PC-9 (cell line): ENCODE measurements around the gene ATP5PO. TPM values are rescaled to one million over a fixed set of nuclear protein-coding genes. Genes with fewer than 3 reads are reported as not detected.

Experiments used
- BruUV-seq: library from RNA; stranded (reverse); fragments of 400-500 nt; replicated peaks from 2 replicates; lab custom pipeline; 2021; lab: Mats Ljungman, UMichigan
- CTCF ChIA-PET: fragments of 300-600 bp; sonication (Branson Sonifier 250); formaldehyde crosslinking; loops from one replicate; lab custom pipeline; 2022; ENCODE audit warnings: antibody characterized with exemption; lab: Charles Lee
- POLR2A ChIA-PET: fragments of 300-600 bp; sonication (Branson Sonifier 250); formaldehyde crosslinking; loops from one replicate; lab custom pipeline; 2022; ENCODE audit warnings: antibody characterized with exemption; ENCODE audit not compliant: unreplicated experiment; lab: Charles Lee
- DNase-seq, 2 experiments: peaks; one replicate each; pipeline versions ENCODE4 v3.0.0 to v3.0.0-alpha.2; 2015 to 2022; ENCODE audit warnings: mixed read lengths in 1 of 2
- H2AFZ ChIP-seq: fragments of 200-600 bp; sonication (generic); 2 replicates; pipeline ENCODE4 v1.8.1; 2017; ENCODE audit warnings: antibody characterized with exemption
- H3F3A ChIP-seq: fragments of 200-600 bp; sonication (generic); 2 replicates; pipeline ENCODE4 v1.8.1; 2017; ENCODE audit warnings: antibody characterized with exemption, mild to moderate bottlenecking, low read depth; ENCODE audit not compliant: insufficient read depth
- H3K27ac ChIP-seq: fragments of 200-600 bp; sonication (generic); 2 replicates; pipeline ENCODE4 v1.6.1; 2016; ENCODE audit warnings: mixed run types
- H3K27me3 ChIP-seq: fragments of 200-600 bp; sonication (generic); 2 replicates; pipeline ENCODE4 v1.6.1; 2016; ENCODE audit warnings: low read depth, mixed run types; ENCODE audit not compliant: insufficient read depth
- H3K36me3 ChIP-seq: fragments of 200-600 bp; sonication (generic); 2 replicates; pipeline ENCODE4 v1.6.1; 2016; ENCODE audit warnings: low read depth, mixed run types
- H3K4me1 ChIP-seq: fragments of 200-600 bp; sonication (generic); replicated peaks from 2 replicates; pipeline ENCODE4 v1.6.1; 2016; ENCODE audit warnings: mixed run types; ENCODE audit not compliant: insufficient read depth
- H3K4me2 ChIP-seq: fragments of 200-600 bp; sonication (generic); 2 replicates; pipeline ENCODE4 v1.6.1; 2017; ENCODE audit warnings: mixed run types
- H3K4me3 ChIP-seq: fragments of 200-600 bp; sonication (generic); 2 replicates; pipeline ENCODE4 v1.6.1; 2016; ENCODE audit warnings: mixed run types
- H3K79me2 ChIP-seq: fragments of 200-600 bp; sonication (generic); 2 replicates; pipeline ENCODE4 v1.6.1; 2017; ENCODE audit warnings: low read depth, mixed run types
- H3K9me2 ChIP-seq: fragments of 200-600 bp; sonication (generic); 2 replicates; pipeline ENCODE4 v1.8.1; 2017; ENCODE audit warnings: mild to moderate bottlenecking; ENCODE audit not compliant: insufficient read depth
- H3K9me3 ChIP-seq: fragments of 200-600 bp; sonication (generic); 2 replicates; pipeline ENCODE4 v1.8.1; 2016; ENCODE audit warnings: low read depth; ENCODE audit not compliant: insufficient read depth
- H4K20me1 ChIP-seq: fragments of 200-600 bp; sonication (generic); 2 replicates; pipeline ENCODE4 v1.8.1; 2017; ENCODE audit not compliant: insufficient read depth
- CTCF ChIP-seq: fragments of 200-600 bp; sonication (generic); conservative IDR thresholded peaks from 2 replicates; pipeline ENCODE4 v1.6.1; 2017; ENCODE audit warnings: mixed run types, antibody characterized with exemption, mild to moderate bottlenecking, moderate library complexity
- EZH2 ChIP-seq: fragments of 200-600 bp; sonication (generic); IDR thresholded peaks from 2 replicates; pipeline ENCODE4 v1.8.0; 2017; ENCODE audit warnings: antibody characterized with exemption, low read depth
- intact Hi-C: fragments of 100-400 bp; cut with micrococcal nuclease; formaldehyde crosslinking; loops from one replicate; pipeline ENCODE4 v1.10.0; 2022; ENCODE audit not compliant: unreplicated experiment
- total RNA-seq: library from RNA; stranded (reverse); gene quantifications from 2 replicates; pipeline ENCODE4 v1.2.3, GENCODE V29; 2021

The ATP5PO gene
- total RNA-seq, 1 experiment from 2014 or later = 134 TPM

DNA sequence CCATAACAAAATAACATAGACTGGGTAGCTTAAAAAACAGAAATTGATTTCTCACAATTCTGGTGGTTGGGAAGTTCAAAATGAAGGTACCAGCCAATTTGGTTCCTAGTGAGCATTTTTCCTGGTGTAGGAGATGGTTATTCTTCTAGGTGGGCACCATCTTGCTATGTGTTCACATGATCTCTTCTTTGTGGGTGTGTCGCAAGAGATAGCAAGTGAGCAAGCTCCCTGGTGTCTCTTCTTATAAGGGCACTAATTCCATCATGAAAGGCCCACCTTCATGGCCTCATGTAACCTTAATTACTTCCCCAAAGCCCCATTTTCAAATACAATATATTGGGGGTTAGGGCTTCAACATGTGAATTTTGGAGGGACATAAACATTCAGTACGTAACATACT, 38.8 kb upstream of the ATP5PO start:
- Histone ChIP-seq H3F3A (no peaks in the 10 kb centered on the region), H3K27ac (no peak overlapping the region), H3K27me3 (no peaks in the 10 kb centered on the region), H3K9me2 (no peaks in the 10 kb centered on the region), H4K20me1 (no peaks in the 10 kb centered on the region), H3K36me3 (no peaks in the 10 kb centered on the region), H3K4me3 (no peak overlapping the region), H3K4me1 (no peaks in the 10 kb centered on the region), H2AFZ (no peak overlapping the region), H3K4me2 (no peak overlapping the region), H3K9me3 (no peaks in the 10 kb centered on the region), H3K79me2 (no peaks in the 10 kb centered on the region)
- no peak for DNase-seq
- no peak for TF ChIP-seq CTCF
- TF ChIP-seq EZH2 = no peak
- BruUV-seq = no TSS peak
- ChIA-PET CTCF (no interaction called here), POLR2A (no interaction called here)
- intact Hi-C loops = no loop called here

DNA sequence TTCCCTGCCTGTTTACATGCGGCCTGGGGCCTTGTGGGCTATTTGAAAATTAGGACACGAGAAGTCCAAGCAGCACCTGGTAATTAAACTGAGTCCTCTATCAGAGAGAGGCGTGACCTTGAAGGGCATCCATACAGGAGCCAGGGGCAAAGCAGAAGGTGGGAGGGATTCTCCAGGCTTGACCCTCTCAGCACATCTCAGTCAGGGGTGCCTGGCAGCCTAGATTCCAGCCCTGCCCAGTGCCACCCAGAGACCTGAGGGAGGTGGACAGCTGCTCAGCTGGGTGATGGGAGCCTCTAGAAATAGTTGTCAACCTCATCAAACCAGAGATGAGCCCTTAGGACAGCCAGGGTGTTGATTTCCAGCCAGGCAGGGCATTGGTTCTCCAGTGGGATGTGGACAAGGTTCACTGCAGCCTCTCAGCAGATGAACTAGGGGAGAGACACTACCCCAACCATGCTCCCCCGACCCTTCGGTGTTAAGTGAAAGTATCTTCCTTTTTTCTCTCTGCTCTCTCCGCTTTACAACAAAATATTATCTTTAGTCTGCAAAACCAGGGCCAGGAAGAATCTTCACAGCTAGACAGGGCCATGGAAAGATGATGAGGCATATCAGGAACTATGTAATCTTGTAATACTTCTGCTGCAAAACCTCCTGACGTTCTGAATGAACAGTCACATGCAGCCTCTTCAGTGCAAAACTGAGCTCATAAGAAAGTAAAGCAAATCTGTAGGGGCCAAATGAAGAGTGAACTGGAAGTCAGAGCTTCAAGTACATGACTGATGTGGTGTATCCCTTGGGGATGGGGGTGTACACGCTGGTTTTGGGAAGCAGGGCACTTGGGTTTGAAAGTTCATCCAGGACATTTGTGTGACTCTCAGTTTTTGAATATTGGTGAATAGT, 35.9 kb upstream of the ATP5PO start:
- Histone ChIP-seq H3K27ac (no peak overlapping the region), H3K4me1 (peaks cover 17% of the 10 kb centered on the region), H3K4me2 (no peak overlapping the region), H3K36me3 (no peaks in the 10 kb centered on the region), H3K4me3 (no peak overlapping the region), H3K79me2 (no peaks in the 10 kb centered on the region), H2AFZ (no peak overlapping the region), H3K9me2 (no peaks in the 10 kb centered on the region), H3K9me3 (no peaks in the 10 kb centered on the region), H3F3A (peaks cover 15% of the 10 kb centered on the region; the same call in 1 of the 2 replicates), H4K20me1 (no peaks in the 10 kb centered on the region), H3K27me3 (no peaks in the 10 kb centered on the region)
- ChIA-PET POLR2A (no interaction called here), CTCF (interaction anchor here (0.6 kb wide), 1 partner anchor 46 kb away, joined by 15 read pairs; no protein-coding TSS in a partner anchor)
- BruUV-seq = no TSS peak
- TF ChIP-seq CTCF = no peak
- TF ChIP-seq EZH2 = no peak
- no peak for DNase-seq
- intact Hi-C loops = no loop called here

DNA sequence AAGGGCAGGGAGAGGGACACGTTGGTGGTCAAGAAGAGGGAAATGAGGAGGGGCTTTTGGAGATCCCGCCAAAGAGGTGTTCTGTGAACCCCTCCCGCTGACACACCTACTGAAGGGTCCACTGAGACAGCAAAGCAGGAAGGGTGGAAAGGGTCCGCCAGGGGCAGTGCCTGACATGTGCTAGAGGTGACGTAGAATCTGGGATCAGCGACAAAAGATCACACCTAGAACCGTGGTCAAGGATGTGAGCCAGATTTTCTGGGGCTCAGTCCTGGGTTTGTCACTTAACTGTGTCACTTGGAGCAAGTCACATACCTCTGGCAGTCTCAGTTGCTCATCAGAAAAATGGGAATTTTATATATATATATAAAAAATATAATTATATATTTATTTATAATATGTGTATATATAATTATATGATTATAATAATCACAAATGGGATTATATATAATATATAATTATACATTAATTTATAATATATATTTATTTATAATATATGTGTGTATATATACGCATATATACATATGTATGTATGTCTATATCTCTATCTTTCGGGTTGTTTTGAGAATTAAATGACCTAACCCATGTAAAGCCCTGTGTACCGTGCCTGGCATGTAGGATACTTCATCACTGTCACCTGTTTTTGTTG, 35.0 kb upstream of the ATP5PO start:
- ChIA-PET CTCF (interaction anchor here (0.6 kb wide), 1 partner anchor 45 kb away, joined by 15 read pairs; no protein-coding TSS in a partner anchor), POLR2A (no interaction called here)

More for the DNA sequence above, 35.0 kb upstream of the ATP5PO start:
- Histone ChIP-seq H3K4me1 (peaks cover 17% of the 10 kb centered on the region), H3F3A (peaks cover 15% of the 10 kb centered on the region; the same call in 1 of the 2 replicates), H3K27me3 (no peaks in the 10 kb centered on the region), H3K4me2 (no peak overlapping the region), H3K9me2 (no peaks in the 10 kb centered on the region), H4K20me1 (no peaks in the 10 kb centered on the region), H3K27ac (no peak overlapping the region), H3K36me3 (no peaks in the 10 kb centered on the region), H3K9me3 (no peaks in the 10 kb centered on the region), H3K79me2 (no peaks in the 10 kb centered on the region), H2AFZ (no peak overlapping the region), H3K4me3 (no peak overlapping the region)
- no peak for DNase-seq
- TF ChIP-seq EZH2 (no peak), CTCF (no peak)
- BruUV-seq = no TSS peak
- intact Hi-C loops = no loop called here
